GM12875 (cell line): Measurements from ENCODE around the gene TTC23L.

Experiments used
- H3K4me3 ChIP-seq: one replicate; pipeline ENCODE4 v1.5.1; 2011; ENCODE audit warnings: low read depth, low read length, control low read depth
- TF ChIP-seq, protein P1 (sequence below): IDR thresholded peaks from 2 replicates; pipeline ENCODE4 v1.5.1; 2011; ENCODE audit warnings: low read depth, mild to moderate bottlenecking, control low read depth, inconsistent platforms, low read length, moderate library complexity, borderline replicate concordance; ENCODE audit not compliant: insufficient read depth

TTC23L gene

DNA sequence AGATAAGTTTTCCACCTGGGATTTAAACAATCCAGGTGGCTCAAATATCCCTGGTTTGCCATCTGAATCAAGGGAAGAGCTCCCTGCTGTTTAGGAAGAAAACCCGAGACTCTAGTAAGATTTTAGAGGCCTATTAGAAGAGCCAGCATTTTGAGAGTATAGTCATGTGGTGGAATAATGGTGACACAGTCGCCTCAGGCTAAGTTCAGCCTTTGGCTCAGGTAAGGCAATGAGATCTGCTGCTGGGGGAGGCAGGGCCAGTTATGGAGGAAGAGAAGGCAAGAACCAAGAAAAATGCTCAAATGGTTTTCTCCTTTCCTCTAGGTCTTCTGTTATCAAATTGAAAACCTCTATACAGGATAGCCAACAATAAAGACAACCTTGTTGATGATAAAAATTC lies 60.1 kb downstream of the TTC23L start:
- H3K4me3 ChIP-seq = no peak overlapping the region
- TF ChIP-seq, protein P1, sequence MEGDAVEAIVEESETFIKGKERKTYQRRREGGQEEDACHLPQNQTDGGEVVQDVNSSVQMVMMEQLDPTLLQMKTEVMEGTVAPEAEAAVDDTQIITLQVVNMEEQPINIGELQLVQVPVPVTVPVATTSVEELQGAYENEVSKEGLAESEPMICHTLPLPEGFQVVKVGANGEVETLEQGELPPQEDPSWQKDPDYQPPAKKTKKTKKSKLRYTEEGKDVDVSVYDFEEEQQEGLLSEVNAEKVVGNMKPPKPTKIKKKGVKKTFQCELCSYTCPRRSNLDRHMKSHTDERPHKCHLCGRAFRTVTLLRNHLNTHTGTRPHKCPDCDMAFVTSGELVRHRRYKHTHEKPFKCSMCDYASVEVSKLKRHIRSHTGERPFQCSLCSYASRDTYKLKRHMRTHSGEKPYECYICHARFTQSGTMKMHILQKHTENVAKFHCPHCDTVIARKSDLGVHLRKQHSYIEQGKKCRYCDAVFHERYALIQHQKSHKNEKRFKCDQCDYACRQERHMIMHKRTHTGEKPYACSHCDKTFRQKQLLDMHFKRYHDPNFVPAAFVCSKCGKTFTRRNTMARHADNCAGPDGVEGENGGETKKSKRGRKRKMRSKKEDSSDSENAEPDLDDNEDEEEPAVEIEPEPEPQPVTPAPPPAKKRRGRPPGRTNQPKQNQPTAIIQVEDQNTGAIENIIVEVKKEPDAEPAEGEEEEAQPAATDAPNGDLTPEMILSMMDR = no peak

DNA sequence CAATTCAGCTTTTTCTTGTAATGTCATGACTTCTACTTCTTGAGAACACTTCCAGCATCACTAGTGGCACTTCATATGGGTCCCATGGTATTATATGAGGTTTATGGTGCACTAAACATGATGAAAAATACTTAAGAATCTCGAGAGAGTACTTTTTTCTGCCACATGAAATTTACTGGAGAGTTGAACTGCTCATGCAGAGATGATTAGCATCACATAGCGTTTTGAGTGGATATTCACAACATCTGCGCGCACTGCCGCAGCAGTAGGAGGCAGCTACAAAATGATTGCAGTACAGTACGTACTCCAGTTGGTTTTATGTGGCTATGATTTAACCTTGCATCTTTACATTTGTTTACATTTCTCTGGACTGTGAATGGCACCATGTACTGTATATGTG lies 61.7 kb downstream of the TTC23L start:
- TF ChIP-seq, protein P1 = no peak
- H3K4me3 ChIP-seq = no peak overlapping the region

DNA sequence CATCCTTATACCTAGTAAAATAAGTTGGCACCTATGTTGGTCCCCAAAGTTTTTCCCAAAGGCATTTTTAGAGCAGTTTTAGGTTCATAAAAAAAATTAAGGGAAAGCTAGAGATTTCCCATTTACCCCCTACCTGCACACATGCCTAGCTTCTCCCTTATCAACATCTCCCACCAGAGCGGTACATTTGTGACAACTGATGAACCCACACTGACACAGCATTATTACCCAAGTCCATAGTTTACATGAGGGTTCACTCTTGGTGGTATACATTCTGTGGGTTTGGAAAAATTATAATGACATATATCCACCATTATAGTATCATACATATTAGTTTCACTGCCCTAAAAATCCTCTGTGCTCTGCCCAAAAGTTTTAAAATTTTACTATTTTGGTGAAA lies 64.3 kb downstream of the TTC23L start:
- H3K4me3 ChIP-seq = no peak overlapping the region
- TF ChIP-seq, protein P1 = no peak

DNA sequence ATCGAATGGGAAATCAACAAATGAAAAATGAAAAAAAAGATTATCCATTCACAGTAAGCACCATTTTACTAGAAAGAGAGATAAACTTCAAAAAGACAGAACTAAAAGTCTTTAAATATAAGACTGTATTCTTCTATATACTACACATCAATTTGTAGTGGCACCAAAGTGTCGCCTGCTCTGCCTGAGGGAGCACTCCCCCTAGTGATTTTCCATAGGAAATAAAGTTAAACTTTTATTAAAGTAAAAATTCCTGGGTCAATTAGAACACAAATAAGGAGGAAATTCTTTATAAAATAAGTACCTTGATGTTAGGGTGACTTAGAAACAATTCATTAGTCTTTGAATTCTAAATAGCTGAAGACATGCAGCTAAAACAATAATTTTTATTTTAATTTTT lies 66.6 kb downstream of the TTC23L start:
- TF ChIP-seq, protein P1 = no peak
- H3K4me3 ChIP-seq = no peak overlapping the region

DNA sequence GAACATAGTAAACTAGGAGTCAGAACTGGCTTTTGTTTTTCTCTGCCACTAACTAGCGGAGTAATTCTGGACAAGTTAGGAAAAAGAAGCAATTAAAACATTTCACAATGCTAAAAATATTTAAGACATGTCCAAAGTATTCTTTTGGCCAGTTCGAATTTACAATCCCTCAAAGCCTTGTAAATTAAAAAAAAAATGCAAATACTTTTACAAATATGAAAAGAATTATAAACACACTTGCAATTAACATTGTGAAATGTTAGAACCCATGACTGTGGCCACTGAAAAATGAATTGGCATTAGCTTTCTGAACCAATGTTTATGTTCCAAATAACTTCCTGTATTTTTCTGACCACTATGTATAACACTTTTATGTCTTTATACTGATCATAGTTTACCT lies 74.1 kb downstream of the TTC23L start:
- no peak overlapping the region for H3K4me3 ChIP-seq
- TF ChIP-seq, protein P1 = no peak

DNA sequence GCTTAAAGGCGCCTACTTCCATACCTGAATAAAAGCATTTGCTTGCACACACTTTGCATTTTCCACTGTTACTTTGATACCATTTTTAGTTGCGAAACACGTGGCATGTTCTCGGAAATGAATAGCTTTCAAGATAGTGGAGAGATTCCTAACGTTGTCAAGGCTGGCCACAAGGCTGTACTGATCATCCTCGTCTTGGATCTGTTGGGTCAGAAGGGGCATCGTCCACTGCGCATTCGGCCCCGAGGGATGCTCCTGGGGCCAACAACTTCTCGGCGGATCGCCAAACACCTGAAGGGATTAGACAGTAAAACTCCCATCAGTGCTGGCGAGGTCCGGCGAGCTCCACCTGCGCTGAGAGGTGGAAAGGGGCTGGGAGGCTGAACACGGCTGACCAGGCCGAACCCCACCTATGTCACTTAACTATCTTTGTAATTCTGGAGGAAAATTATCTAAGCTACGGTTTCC lies 75.7 kb downstream of the TTC23L start:
- TF ChIP-seq, protein P1 = no peak
- H3K4me3 ChIP-seq = peak overlapping the region; percentile 76

DNA sequence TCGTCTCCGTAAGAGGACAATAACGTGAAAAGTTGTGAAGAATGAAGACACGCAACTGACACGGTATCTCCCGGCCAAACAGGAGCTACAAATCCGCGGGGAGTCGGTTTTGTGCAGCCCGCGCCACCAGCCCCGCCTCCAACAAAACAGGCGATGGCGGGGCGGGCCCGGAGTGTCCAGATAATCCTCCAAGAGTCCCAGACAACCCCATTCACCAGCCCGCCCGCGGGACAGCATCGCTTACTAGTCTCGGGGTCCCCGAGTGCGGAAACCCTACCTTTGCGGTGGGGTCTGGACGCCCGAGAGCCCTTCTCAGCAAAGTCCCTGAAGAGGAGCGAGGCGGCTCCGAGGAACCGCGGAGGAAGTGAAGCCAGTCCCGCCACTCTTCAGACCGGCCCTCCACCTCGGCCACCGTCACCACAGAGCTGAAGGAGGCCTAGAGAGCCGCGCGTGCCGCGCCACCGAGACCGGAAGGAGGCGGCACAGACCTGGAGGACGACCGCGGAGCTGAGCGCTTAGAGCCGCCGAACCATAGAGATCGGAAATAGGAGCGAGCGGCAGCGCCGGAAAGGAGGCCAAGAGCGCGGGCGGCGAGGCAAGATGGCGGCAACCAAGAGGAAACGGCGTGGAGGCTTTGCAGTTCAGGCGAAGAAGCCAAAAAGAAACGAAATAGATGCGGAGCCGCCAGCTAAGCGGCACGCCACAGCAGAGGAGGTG lies 76.3 kb downstream of the TTC23L start, which contains the start of the genes BRIX1 and RAD1:
BRIX1 (plus strand) TSS at position 573 of the 717 bp plus-strand sequence; CDS start at position 601, 28 bp downstream.
RAD1 (minus strand) TSS at position 366 of the 717 bp plus-strand sequence. CDS start 612 bp downstream, outside the sequence.
- TF ChIP-seq, protein P1 = no peak
- H3K4me3 ChIP-seq = peak within 1 kb of the TSS; percentile 76
